GM19239 (cell line): ENCODE measurements around the gene ULK3.

Source experiments
- DNase-seq: peaks from one replicate; pipeline ENCODE4 v3.0.0; 2011; ENCODE audit warnings: low spot score; ENCODE audit not compliant: insufficient read length
- FAIRE-seq: peaks from 2 replicates; lab custom pipeline; 2011; peaks lifted over from hg19 to GRCh38; lab: Jason Lieb, UNC

The ULK3 gene

DNA sequence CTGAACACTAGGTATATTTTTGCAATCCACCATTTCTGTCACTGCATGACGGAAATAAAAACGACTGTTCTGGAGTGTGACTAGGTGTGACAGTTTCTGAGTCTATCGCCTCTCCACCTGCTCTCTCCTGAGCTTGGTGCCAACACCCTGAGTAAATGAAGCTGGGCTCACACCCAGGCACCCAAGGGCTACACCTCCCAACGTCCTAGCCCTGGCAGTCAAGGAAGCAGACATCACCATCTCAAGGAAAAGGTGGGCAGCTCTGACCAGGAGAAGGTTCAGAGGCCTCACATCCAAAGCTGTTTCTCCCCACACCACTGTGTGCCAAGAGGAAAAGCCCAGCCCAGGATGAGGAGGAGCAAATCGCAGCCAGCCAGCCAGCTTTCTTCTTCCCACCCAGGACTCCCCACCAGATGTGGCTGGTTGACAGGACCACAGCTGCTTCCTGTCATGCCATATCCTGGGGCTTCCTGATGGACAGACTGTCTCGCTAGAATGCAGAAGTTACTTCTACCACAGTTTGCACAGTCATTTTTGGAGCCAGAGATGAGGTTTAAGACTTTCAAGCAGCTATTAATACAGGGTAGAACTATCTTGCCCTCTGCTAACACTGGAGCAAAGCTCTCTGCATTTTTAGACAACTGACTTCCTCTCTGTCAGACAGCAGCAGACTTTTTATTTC, 26.9 kb upstream of the ULK3 start:
- FAIRE-seq = peak; percentile 93
- DNase-seq = peak; percentile 78

DNA sequence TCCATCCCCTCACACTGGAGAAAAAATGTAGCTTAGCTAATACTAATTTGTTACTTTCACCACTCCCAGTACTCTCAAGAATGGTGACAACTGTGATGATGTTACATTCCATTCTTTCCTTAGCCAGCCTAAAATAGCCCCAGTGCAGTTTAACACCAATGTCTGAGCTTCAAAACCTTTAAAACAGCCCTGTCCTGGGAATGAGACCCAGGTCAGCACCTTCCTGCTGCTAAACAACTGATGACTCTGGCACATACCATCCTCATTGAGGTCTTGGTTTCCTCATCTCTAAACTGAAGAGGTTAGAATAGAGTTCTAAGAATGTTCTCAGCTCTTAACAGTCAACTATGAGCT, 26.4 kb upstream of the ULK3 start:
- DNase-seq (no peak), FAIRE-seq (no peak)

GRCh38 chr15:74868059-74868458, 25.1 kb upstream of the ULK3 start:
- FAIRE-seq (no peak), DNase-seq (no peak)

GRCh38 chr15:74867466-74868038, 24.6 kb upstream of the ULK3 start:
- no peak for FAIRE-seq
- DNase-seq = no peak

GRCh38 chr15:74866090-74866489, 23.1 kb upstream of the ULK3 start:
- FAIRE-seq (no peak), DNase-seq (no peak)

GRCh38 chr15:74865316-74865715, 22.4 kb upstream of the ULK3 start:
- no peak for FAIRE-seq
- no peak for DNase-seq

DNA sequence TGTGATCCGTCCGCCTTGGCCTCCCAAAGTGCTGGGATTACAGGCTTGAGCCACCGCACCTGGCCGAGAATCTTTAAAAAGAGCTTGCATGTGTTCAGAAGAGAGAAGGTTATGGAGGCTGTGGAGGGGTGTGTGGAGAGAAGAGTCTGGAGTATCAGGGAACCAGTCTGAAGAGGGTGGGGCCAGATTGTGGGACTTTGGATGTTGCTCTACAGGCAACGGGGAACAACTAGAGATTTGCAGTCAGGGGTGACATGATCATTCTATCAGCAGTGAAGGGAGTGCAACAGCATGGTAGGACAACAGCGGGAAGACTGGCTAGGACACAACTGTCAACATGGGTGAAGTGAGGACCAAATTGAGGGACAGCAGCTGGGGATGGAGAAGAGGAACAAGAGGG, 21.3 kb upstream of the ULK3 start:
- DNase-seq = no peak
- FAIRE-seq = no peak

DNA sequence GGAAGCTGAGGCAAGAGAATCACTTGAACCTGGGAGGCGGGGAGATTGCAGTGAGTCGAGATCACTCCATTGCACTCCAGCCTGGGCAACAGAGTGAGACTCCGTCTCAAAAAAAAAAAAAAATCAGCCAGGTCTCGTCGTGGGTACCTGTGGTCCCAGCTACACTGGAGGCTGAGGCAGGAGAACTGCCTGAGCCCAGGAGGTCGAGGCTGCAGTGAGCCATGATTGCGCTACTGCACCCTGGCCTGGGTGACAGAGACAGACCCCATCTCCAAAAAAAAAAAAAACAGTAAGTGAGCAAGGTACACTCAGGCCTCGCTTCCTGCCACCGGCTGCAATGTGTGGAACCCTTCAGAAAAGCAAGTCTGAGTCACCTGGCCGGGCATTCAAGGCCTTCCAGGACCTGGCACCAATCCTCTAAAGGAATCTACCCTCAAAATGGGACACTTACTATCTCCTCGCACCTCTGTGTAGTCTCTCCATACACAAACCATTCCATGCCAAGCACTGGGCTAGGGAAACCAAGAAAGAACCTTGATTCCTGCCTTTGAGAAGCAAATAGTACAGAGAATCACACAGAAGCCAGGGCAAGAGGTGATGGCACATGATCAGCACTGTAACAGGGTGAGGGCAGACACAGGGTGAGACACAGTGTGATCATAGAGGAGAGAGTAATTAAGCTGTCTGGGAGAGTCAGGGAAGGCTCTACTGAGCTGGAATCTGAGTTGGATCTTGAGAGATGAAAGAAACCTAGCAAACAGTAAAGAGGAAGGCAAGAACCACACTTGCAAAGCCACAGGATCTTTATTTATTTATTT, 20.5 kb upstream of the ULK3 start:
- FAIRE-seq (no peak), DNase-seq (no peak)

GRCh38 chr15:74858369-74858740, 15.4 kb upstream of the ULK3 start:
- DNase-seq (no peak), FAIRE-seq (peak; percentile 42)

- no peak for FAIRE-seq
- no peak for DNase-seq
Measured at GRCh38 chr15:74857671-74858368, 14.9 kb upstream of the ULK3 start.

DNA sequence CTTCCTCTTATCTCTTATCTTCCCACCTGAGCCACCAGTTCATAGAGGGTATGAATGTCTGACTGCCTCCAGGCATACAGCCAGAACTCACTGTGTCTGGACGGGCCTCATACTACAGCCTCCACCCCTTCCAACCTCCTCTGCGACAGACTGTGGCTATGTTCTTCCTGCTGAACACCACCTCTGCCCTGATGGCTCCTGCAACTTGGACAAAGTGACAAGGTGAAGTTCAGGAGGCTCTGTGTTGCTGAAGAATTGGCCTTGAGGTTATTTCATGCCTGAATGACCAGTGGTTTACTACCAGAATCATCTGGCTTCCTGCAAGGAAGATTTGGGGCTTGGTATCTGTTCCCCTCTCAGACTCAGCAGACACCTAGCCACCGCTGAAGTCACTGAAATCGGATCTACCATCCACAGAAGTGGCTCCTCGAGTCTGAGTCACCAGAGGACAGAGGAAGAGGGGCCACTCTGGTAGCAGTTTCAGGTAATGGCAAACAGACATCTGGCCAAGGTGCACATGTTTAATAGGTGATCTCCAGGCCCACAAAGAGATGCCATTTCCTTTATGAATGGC, 14.2 kb upstream of the ULK3 start:
- FAIRE-seq (peak; percentile 99), DNase-seq (peak; percentile 72)

- FAIRE-seq = no peak
- DNase-seq = no peak
Measured at GRCh38 chr15:74856537-74856936, 13.6 kb upstream of the ULK3 start.

- FAIRE-seq (no peak), DNase-seq (no peak)
Measured at GRCh38 chr15:74855857-74856256, 12.9 kb upstream of the ULK3 start.

DNA sequence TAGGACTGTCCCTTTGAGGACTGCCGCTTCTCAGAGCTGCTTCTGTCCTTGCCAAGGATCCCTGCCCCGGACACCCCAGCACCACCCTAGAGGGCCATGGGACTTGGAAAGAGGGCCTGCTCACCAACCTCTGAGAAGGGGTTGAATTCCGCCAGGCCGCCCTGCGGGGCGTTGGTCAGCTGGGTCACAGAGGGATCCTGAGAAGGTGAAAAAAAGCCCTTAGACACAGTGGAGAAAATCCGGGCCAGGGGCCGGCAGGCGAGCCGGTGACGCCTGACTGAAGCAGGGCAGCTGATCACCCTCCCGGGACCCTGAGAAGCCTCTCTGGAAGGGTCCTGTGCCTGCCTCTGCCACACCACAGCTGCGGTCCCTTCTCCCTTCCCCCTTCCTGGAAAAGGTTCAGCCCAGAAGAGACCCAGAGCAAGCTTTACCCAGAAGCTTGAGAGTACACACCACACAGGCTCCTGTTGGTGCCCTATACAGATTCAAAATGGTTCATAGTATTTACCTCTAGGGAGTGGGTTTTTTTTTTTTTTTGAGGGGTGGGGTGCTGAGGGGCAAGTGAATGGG, 11.6 kb upstream of the ULK3 start:
- FAIRE-seq = no peak
- no peak for DNase-seq

DNA sequence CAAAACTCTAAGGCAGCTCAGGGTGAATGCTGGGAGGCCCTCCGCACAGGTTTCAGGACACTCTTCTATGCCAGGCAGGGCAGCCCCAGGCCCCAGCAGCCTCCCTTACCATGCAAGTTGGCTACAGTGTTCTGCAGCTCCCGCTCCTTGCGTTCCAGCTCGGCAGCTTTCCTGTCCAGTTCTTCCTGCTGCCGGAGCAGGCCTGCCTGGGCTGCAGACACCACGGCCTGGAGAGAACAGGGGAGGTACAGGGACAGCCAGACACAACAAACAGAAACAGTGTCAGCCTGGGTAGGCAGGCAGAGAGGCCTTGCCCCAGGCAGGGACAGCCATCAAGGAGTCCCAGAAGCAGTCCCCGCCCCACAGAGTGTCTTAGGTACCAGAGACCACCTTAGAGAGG, 9.0 kb upstream of the ULK3 start:
- DNase-seq = no peak
- no peak for FAIRE-seq

DNA sequence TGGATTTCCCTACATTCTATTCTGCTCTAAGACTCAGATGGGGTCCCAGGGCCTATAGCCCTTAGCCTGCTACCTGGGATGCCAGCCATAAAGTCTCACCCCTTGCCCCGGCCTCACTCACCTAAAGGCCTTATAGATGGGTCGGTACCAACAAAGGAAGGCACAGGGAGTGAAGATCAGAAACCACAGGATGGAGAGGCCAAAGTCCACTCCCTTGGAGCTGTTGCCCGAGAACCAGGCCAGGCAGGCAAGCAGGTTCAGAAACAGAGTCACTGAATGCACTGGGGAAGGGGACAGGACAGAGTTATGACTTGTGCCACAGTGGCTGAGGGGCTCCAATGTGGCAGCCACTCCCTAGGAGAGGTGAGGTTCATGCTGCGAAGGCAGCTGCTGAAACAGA, 7.4 kb upstream of the ULK3 start:
- no peak for FAIRE-seq
- no peak for DNase-seq

DNA sequence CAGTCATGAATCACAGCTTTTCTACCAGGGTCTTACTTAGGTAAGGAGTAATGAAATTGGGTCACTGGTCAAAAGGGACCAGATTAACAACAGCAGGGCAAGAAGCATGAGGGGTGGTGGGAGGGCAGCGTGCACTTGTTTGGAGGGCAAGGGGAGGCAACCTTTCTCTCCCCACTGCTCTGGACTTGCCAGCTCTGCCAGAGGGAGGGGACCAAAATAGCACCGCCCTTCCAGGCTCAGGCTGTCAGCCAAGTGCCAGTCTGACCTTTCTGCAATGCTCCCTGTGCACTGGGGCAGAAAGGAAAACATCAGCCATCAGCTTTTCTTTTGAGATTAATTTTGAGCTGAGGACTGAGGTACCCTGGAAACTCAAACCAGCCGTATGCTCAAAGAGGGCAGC, 4.5 kb upstream of the ULK3 start:
- DNase-seq = no peak
- no peak for FAIRE-seq

- FAIRE-seq (no peak), DNase-seq (no peak)
Measured at GRCh38 chr15:74845581-74845980, 2.6 kb upstream of the ULK3 start.

DNA sequence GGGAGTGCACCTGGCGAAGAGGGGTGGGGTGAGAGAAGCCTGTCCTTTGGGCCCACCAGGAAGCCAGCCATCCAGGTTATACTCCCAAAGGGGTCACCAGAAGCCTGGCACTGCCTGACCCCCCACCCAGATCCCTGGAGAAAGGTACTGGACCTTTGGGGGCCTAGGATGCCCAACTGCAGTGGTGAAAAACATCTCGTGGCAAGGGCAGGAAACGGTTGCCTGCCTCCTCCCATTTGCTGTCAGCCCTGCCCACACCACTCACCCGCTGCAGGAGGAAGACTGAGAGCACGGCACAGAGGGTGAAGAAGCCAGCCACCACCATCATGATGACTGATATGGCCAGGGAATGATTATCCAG, 2.2 kb upstream of the ULK3 start:
- no peak for DNase-seq
- FAIRE-seq = no peak
